Lower leg skin (tissue), 3 donors: ENCODE results near the gene HOXA9.

ENCODE experiments used
- CTCF ChIP-seq, 3 donors: fragments of 450-650 bp; IDR thresholded peaks; one replicate each; pipeline ENCODE4 v1.5.1; 2016; ENCODE audit warnings: antibody characterized with exemption in 3 of 3, mild to moderate bottlenecking in 3 of 3, moderate library complexity in 2 of 3
- POLR2A ChIP-seq, 2 donors: fragments of 450-650 bp; IDR thresholded peaks; one replicate each; pipeline ENCODE4 v1.6.1; 2016 to 2017; ENCODE audit warnings: antibody characterized with exemption in 2 of 2, mild to moderate bottlenecking in 1 of 2, moderate library complexity in 1 of 2

GRCh38 chr7:27143023-27143949, 22.1 kb downstream of the HOXA9 start, which contains the start of gene HOXA5:
- TF ChIP-seq CTCF (IDR thresholded peaks at IDR 0.05) = peak in 1 of 3 donors; percentile 30
- no peak for TF ChIP-seq POLR2A (IDR thresholded peaks at IDR 0.05)
